HepG2 (cell line): ENCODE measurements around the gene PRUNE1. TPM values are rescaled to one million over a fixed set of nuclear protein-coding genes. Genes with fewer than 3 reads are reported as not detected.

Experiments
- ARHGAP35 ChIP-seq: sonication (generic); formaldehyde crosslinking; IDR thresholded peaks from 2 replicates; pipeline ENCODE4 v1.9.0; 2022; ENCODE audit warnings: mild to moderate bottlenecking, inconsistent platforms, moderate library complexity, missing genetic modification reagents, borderline replicate concordance
- ATF7 ChIP-seq, 2 experiments: fragments of 450-650 bp in 1 of 2; sonication (generic) in 1 of 2; formaldehyde crosslinking in 1 of 2; IDR thresholded peaks; 2 replicates each; pipeline versions ENCODE4 v1.4.0 to v1.6.1; 2016 to 2020; ENCODE audit warnings: antibody characterized with exemption in 1 of 2, mild to moderate bottlenecking in 1 of 2, missing genetic modification reagents in 1 of 2
- GATAD2A ChIP-seq: IDR thresholded peaks from 2 replicates; pipeline ENCODE4 v1.6.1; 2016
- HNF1A ChIP-seq, 2 experiments: sonication (generic) in 1 of 2; formaldehyde crosslinking in 1 of 2; IDR thresholded peaks; 2 replicates each; pipeline versions ENCODE4 v1.4.0 to v1.6.1; 2016 to 2020; ENCODE audit warnings: borderline replicate concordance in 1 of 2, low read depth in 1 of 2, mild to moderate bottlenecking in 1 of 2, missing genetic modification reagents in 1 of 2
- HNF1B ChIP-seq: sonication (generic); formaldehyde crosslinking; IDR thresholded peaks from 2 replicates; pipeline ENCODE4 v1.5.1; 2020; ENCODE audit warnings: mild to moderate bottlenecking, moderate library complexity, missing genetic modification reagents
- PHF8 ChIP-seq: sonication (generic); formaldehyde crosslinking; IDR thresholded peaks from 2 replicates; pipeline ENCODE4 v1.5.0; 2020; ENCODE audit warnings: missing genetic modification reagents
- ZNF580 ChIP-seq: IDR thresholded peaks from 2 replicates; pipeline ENCODE4 v1.6.1; 2016; ENCODE audit warnings: low read depth, borderline replicate concordance
- polyA plus RNA-seq, 8 experiments: library from polyadenylated mRNA; depleted of rRNA in 3 of 8; stranded (reverse) in 7 of 8; unstranded in 1 of 8; fragments of >200 nt; fragmentation: Illumina TruSeq in 4 of 8; extraction: Trizol in 4 of 8; gene quantifications; 2 replicates each; pipeline versions ENCODE4 v1.2.1 to v1.2.3, GENCODE V29; 2011 to 2016; ENCODE audit warnings: low read depth in 4 of 8, missing spikeins in 1 of 8, mixed read lengths in 1 of 8; ENCODE audit not compliant: insufficient read depth in 1 of 8
- total RNA-seq, 5 experiments: library from RNA; depleted of rRNA; stranded (reverse); fragments of >200 nt; fragmentation: Illumina TruSeq; extraction: Trizol; gene quantifications; 2 replicates each; pipeline ENCODE4 v1.2.3, GENCODE V29; 2016; ENCODE audit warnings: low read depth in 1 of 5
- TF ChIP-seq, protein P1 (sequence below): sonication (generic); formaldehyde crosslinking; IDR thresholded peaks from 2 replicates; pipeline ENCODE4 v1.5.0; 2020; ENCODE audit warnings: mild to moderate bottlenecking, missing genetic modification reagents, borderline replicate concordance
- TF ChIP-seq, protein P2 (sequence below): sonication (generic); formaldehyde crosslinking; IDR thresholded peaks from 2 replicates; pipeline ENCODE4 v1.5.1; 2020; ENCODE audit warnings: mild to moderate bottlenecking, missing genetic modification reagents, moderate library complexity

Gene PRUNE1
- total and polyA plus RNA-seq, 2 of the 13 experiments (the other 11 are each of a cell fraction or from before 2014, with no cell fraction given), result 19.0 to 31.9 TPM

DNA sequence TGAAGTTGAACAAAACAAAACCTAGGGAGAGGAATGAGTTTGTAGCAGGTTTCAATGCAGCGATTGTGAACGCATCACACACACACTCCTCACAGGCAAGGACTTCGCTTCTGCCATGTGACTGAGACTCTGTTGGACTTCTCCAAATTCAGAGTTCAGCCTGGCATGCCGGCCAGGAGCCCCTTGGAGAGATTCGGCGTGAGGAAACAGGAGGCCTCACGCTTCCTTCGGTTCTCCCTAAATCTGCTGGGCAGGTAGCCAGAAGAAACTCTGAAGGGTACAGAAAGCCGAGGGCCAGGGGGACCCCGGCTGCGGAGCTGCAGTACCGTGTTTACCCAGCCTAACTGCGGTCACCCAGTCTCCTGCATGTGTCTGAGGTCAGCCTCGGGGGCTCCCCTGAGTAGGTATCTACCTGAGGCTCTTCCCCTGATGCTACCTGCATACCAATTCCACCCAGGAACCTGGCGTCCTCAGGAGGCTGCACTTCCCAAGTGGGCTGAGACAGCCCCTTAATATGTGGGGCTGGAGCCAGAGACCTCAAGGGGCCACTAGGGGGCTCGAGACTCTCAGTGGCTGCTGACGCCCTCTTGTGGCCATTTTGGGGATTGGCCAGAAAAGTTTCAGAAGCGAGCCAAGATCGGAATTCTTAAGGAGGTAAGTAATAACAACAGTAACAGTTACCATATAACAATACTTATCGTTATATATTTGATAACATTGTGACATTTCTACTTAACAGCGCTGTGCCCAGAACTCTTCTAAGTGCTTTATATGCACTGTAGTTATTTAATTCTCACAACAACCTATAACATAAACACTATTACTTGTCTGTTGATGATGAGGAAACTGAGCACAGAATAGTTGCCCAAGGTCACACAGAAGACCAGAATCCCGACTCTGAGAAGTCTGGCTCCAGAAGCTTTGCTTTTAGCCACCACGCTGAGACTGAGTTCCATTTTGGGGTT lies 28.9 kb upstream of the PRUNE1 start (continued):
- peak; percentile 45 for TF ChIP-seq PHF8 (CRISPR knock-in tag)
- TF ChIP-seq GATAD2A (CRISPR knock-in tag), result peak; percentile 79
- no peak for TF ChIP-seq ATF7 (IDR thresholded peaks at IDR 0.05)
- TF ChIP-seq ATF7 (CRISPR knock-in tag; IDR thresholded peaks at IDR 0.05), result no peak
- TF ChIP-seq, protein P1, sequence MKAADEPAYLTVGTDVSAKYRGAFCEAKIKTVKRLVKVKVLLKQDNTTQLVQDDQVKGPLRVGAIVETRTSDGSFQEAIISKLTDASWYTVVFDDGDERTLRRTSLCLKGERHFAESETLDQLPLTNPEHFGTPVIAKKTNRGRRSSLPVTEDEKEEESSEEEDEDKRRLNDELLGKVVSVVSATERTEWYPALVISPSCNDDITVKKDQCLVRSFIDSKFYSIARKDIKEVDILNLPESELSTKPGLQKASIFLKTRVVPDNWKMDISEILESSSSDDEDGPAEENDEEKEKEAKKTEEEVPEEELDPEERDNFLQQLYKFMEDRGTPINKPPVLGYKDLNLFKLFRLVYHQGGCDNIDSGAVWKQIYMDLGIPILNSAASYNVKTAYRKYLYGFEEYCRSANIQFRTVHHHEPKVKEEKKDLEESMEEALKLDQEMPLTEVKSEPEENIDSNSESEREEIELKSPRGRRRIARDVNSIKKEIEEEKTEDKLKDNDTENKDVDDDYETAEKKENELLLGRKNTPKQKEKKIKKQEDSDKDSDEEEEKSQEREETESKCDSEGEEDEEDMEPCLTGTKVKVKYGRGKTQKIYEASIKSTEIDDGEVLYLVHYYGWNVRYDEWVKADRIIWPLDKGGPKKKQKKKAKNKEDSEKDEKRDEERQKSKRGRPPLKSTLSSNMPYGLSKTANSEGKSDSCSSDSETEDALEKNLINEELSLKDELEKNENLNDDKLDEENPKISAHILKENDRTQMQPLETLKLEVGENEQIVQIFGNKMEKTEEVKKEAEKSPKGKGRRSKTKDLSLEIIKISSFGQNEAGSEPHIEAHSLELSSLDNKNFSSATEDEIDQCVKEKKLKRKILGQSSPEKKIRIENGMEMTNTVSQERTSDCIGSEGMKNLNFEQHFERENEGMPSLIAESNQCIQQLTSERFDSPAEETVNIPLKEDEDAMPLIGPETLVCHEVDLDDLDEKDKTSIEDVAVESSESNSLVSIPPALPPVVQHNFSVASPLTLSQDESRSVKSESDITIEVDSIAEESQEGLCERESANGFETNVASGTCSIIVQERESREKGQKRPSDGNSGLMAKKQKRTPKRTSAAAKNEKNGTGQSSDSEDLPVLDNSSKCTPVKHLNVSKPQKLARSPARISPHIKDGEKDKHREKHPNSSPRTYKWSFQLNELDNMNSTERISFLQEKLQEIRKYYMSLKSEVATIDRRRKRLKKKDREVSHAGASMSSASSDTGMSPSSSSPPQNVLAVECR (CRISPR knock-in tag), result peak; percentile 50; the same call in 1 of the 2 replicates
- peak; percentile 48; the same call in 1 of the 2 replicates for TF ChIP-seq HNF1B (CRISPR knock-in tag)
- TF ChIP-seq, protein P2, sequence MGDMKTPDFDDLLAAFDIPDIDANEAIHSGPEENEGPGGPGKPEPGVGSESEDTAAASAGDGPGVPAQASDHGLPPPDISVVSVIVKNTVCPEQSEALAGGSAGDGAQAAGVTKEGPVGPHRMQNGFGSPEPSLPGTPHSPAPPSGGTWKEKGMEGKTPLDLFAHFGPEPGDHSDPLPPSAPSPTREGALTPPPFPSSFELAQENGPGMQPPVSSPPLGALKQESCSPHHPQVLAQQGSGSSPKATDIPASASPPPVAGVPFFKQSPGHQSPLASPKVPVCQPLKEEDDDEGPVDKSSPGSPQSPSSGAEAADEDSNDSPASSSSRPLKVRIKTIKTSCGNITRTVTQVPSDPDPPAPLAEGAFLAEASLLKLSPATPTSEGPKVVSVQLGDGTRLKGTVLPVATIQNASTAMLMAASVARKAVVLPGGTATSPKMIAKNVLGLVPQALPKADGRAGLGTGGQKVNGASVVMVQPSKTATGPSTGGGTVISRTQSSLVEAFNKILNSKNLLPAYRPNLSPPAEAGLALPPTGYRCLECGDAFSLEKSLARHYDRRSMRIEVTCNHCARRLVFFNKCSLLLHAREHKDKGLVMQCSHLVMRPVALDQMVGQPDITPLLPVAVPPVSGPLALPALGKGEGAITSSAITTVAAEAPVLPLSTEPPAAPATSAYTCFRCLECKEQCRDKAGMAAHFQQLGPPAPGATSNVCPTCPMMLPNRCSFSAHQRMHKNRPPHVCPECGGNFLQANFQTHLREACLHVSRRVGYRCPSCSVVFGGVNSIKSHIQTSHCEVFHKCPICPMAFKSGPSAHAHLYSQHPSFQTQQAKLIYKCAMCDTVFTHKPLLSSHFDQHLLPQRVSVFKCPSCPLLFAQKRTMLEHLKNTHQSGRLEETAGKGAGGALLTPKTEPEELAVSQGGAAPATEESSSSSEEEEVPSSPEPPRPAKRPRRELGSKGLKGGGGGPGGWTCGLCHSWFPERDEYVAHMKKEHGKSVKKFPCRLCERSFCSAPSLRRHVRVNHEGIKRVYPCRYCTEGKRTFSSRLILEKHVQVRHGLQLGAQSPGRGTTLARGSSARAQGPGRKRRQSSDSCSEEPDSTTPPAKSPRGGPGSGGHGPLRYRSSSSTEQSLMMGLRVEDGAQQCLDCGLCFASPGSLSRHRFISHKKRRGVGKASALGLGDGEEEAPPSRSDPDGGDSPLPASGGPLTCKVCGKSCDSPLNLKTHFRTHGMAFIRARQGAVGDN (CRISPR knock-in tag), result peak; percentile 72
- TF ChIP-seq ZNF580 (CRISPR knock-in tag), result peak; percentile 57; the same call in 1 of the 2 replicates
- no peak for TF ChIP-seq ARHGAP35
- TF ChIP-seq HNF1A (IDR thresholded peaks at IDR 0.05; ENCODE audit: low read depth), result no peak
- 0 out of 2 replicates have a peak, but pooled peaks have one; percentile 16 for TF ChIP-seq HNF1A (CRISPR knock-in tag; IDR thresholded peaks at IDR 0.05; ENCODE audit: borderline replicate concordance)
